ENCODE data around the gene PYROXD2. TPM values are rescaled to one million over a fixed set of nuclear protein-coding genes. Genes with fewer than 3 reads are reported as not detected.

The PYROXD2 gene
- total and polyA plus RNA-seq, 7 experiments from 2014 or later: 5.6 to 37.1 (median 19.8) TPM

DNA sequence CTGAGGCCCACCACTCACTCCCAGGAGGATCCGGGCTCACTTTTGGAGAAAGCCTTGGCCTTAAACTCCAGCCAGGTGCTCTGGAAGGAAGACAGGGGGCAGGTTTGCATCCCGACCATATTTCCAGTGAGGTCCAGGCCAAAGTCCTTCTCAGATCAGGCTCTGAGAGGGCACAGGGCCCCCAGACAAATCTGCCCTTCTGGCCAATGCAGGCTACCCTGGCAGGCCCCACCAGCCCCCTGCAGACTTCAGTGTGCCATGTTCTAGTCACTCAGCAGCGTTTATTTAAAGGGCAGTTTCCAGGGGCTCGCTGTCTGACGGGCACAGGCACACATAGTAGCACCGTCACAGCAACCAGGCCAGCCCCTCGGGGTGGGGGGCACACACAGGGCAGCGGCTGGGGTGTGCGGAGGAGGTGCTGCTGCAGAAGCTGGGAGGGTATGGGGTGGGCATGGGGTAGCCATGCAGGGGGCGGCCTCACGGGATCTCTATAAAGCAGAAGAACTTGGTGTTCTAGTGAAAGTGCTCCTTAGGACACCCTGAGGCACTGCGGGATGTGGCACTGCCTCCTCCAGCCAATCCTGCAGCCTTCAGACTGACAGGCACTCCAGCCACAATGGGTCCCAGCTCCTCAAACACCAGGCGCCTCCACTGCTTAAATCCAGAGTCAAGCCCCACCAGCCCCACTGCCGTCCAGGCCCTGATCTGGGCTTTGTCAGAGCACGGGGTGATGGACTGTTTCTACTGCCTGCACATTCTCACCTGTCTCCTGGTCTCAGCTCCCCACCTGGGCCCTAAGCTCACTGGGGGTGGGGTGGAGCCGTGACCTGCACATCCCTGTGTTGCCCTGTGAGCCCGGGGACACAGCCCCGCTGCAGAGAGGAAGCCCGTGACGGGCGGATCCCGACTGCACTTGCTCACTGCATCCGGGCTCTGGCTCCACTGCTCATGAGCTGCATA lies 9.6 kb upstream of the PYROXD2 start:
- Mint-ChIP-seq H3K36me3 (peaks cover 0 to 17% (median 0%) of the 10 kb centered on the region in 5 donors), H3K27ac (peak overlapping the region in 2 of 9 donors; percentile 25 to 52), H3K4me3 (no peak overlapping the region), H3K27me3 (no peaks in the 10 kb centered on the region), H3K9me3 (no peaks in the 10 kb centered on the region), H3K4me1 (no peaks in the 10 kb centered on the region)
- Histone ChIP-seq H3K4me3 (ENCODE audit: low read length) (no peak overlapping the region), H3K27me3 (ENCODE audit: control insufficient read depth in 2 of 2, insufficient read depth in 2 of 2, low read length in 2 of 2) (no peaks in the 10 kb centered on the region), H3K27ac (ENCODE audit: low read depth, low read length) (no peak overlapping the region), H3K36me3 (ENCODE audit: control insufficient read depth in 2 of 3, insufficient read depth in 3 of 3, low read length in 3 of 3) (peaks cover 0 to 72% (median 4%) of the 10 kb centered on the region in 3 experiments), H3K4me1 (ENCODE audit: control insufficient read depth in 2 of 2, insufficient read depth in 2 of 2, low read length in 2 of 2) (no peaks in the 10 kb centered on the region), H3K9me3 (ENCODE audit: control insufficient read depth in 2 of 3, low read length in 3 of 3) (no peaks in the 10 kb centered on the region)
- no peak for DNase-seq
- ChIA-PET CTCF (interaction anchor here (0.6 to 2.7 kb wide), 3 partner anchors 10 to 1784 kb away, joined by 3 to 22 read pairs (median 7); no protein-coding TSS in a partner anchor), POLR2A (no interaction called here)
- no peak for ATAC-seq
- intact Hi-C loops (cut with micrococcal nuclease): no loop called here

DNA sequence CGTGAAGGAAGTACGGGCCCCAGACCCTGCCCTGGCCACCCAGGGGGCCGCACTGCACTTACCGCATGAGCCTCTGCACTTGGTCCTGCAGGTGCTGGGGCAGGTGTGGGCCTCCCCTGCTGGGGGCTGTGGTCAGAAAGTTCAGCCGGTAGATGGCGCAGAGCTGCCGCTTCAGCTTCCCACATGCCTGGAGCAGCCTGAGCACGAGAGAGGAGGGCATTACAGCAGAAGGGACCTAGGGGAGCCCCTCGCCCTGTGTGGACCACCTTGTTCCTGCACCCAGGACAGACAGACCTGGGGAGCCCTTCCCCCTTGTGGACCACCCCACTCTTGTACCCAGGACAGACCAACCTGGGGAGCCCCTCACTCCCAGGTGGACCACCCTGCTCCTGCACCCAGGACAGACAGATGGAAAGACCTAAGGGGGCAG lies 8.7 kb upstream of the PYROXD2 start:
- CTCF ChIA-PET: no interaction called here
- Histone ChIP-seq H3K4me3 (ENCODE audit: low read length) (no peak overlapping the region), H3K36me3 (ENCODE audit: control insufficient read depth in 2 of 3, insufficient read depth in 3 of 3, low read length in 3 of 3) (peaks cover 0 to 76% (median 7%) of the 10 kb centered on the region in 3 experiments), H3K27me3 (ENCODE audit: control insufficient read depth in 2 of 2, insufficient read depth in 2 of 2, low read length in 2 of 2) (no peaks in the 10 kb centered on the region), H3K27ac (ENCODE audit: low read depth, low read length) (no peak overlapping the region), H3K9me3 (ENCODE audit: control insufficient read depth in 2 of 3, low read length in 3 of 3) (no peaks in the 10 kb centered on the region), H3K4me1 (ENCODE audit: control insufficient read depth in 2 of 2, insufficient read depth in 2 of 2, low read length in 2 of 2) (no peaks in the 10 kb centered on the region)
- Mint-ChIP-seq H3K27ac (no peak overlapping the region), H3K4me3 (no peak overlapping the region), H3K27me3 (no peaks in the 10 kb centered on the region), H3K36me3 (peaks cover 0 to 23% (median 3%) of the 10 kb centered on the region in 5 donors), H3K9me3 (no peaks in the 10 kb centered on the region), H3K4me1 (no peaks in the 10 kb centered on the region)
- intact Hi-C loops (cut with micrococcal nuclease): no loop called here
- no peak for ATAC-seq
- DNase-seq: no peak
- POLR2A ChIA-PET: interaction anchor here (1.0 kb wide), 1 partner anchor 9 kb away, joined by 4 read pairs; the partner anchor contains the start of gene PYROXD2

DNA sequence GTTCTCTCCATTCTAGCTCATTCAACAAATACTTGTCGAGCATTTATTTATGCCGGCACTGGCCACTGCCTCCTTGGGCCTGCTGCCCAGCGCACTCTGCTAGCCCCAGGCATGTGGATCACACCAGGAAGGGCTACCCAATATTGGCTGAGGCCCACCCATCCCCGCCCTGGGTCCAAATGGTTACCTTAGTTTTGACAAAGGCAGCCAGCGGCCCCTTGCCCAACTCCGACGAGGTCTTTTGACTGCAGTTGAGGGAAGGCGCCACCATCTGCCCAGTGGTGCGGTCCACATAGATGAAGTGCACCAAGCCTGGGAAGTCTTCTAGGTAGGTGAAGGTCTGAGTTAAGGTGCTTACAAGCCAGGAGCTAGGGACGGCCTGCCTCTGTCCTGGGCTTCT lies 7.2 kb upstream of the PYROXD2 start:
- Mint-ChIP-seq H3K27ac (no peak overlapping the region), H3K4me1 (no peaks in the 10 kb centered on the region), H3K4me3 (no peak overlapping the region), H3K9me3 (no peaks in the 10 kb centered on the region), H3K36me3 (peaks cover 0 to 18% (median 3%) of the 10 kb centered on the region in 5 donors), H3K27me3 (no peaks in the 10 kb centered on the region)
- Histone ChIP-seq H3K4me3 (ENCODE audit: low read length) (no peak overlapping the region), H3K4me1 (ENCODE audit: control insufficient read depth in 2 of 2, insufficient read depth in 2 of 2, low read length in 2 of 2) (no peaks in the 10 kb centered on the region), H3K9me3 (ENCODE audit: control insufficient read depth in 2 of 3, low read length in 3 of 3) (no peaks in the 10 kb centered on the region), H3K36me3 (ENCODE audit: control insufficient read depth in 2 of 3, insufficient read depth in 3 of 3, low read length in 3 of 3) (peaks cover 0 to 79% (median 7%) of the 10 kb centered on the region in 3 experiments), H3K27ac (ENCODE audit: low read depth, low read length) (no peak overlapping the region), H3K27me3 (ENCODE audit: control insufficient read depth in 2 of 2, insufficient read depth in 2 of 2, low read length in 2 of 2) (no peaks in the 10 kb centered on the region)
- CTCF ChIA-PET: no interaction called here
- ATAC-seq: no peak
- DNase-seq: no peak
- intact Hi-C loops (cut with micrococcal nuclease): no loop called here
- POLR2A ChIA-PET: no interaction called here

DNA sequence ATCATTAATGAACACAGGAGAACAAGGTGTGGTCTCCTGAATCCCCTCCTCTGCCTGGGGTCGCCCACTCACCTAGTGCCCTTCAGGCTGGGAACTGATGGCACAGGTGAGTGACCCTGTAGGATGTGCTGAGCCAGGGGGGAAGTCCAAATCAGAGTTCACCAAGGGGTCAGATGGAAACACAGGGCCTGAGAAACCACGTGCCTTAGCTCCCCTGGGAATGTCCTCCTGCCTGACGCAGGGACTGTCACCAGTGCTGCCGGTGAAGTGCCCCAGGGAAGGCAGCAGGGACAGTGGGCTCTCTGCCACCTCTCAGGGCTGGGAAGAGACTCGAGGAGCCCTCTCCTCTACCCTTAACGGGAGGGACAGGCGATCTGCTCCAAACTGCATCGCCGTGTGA lies 5.8 kb upstream of the PYROXD2 start:
- no peaks in the 10 kb centered on the region for H3K4me1 ChIP-seq (ENCODE audit: control insufficient read depth in 2 of 2, insufficient read depth in 2 of 2, low read length in 2 of 2)
- no peak overlapping the region for H3K27ac ChIP-seq (ENCODE audit: low read depth, low read length)
- ChIA-PET CTCF (no interaction called here), POLR2A (no interaction called here)
- peaks cover 0 to 76% (median 7%) of the 10 kb centered on the region in 3 experiments for H3K36me3 ChIP-seq (ENCODE audit: control insufficient read depth in 2 of 3, insufficient read depth in 3 of 3, low read length in 3 of 3)
- H3K4me3 Mint-ChIP-seq: no peak overlapping the region
- H3K27ac Mint-ChIP-seq: no peak overlapping the region
- DNase-seq (no peak), ATAC-seq (no peak)
- intact Hi-C loops (cut with micrococcal nuclease): no loop called here
- peaks cover 0 to 2% (median 0%) of the 10 kb centered on the region in 7 donors for H3K4me1 Mint-ChIP-seq
- H3K9me3 Mint-ChIP-seq: no peaks in the 10 kb centered on the region
- no peaks in the 10 kb centered on the region for H3K27me3 ChIP-seq (ENCODE audit: control insufficient read depth in 2 of 2, insufficient read depth in 2 of 2, low read length in 2 of 2)
- H3K9me3 ChIP-seq (ENCODE audit: control insufficient read depth in 2 of 3, low read length in 3 of 3): no peaks in the 10 kb centered on the region
- no peaks in the 10 kb centered on the region for H3K27me3 Mint-ChIP-seq
- no peak overlapping the region for H3K4me3 ChIP-seq (ENCODE audit: low read length)
- peaks cover 0 to 18% (median 3%) of the 10 kb centered on the region in 5 donors for H3K36me3 Mint-ChIP-seq

DNA sequence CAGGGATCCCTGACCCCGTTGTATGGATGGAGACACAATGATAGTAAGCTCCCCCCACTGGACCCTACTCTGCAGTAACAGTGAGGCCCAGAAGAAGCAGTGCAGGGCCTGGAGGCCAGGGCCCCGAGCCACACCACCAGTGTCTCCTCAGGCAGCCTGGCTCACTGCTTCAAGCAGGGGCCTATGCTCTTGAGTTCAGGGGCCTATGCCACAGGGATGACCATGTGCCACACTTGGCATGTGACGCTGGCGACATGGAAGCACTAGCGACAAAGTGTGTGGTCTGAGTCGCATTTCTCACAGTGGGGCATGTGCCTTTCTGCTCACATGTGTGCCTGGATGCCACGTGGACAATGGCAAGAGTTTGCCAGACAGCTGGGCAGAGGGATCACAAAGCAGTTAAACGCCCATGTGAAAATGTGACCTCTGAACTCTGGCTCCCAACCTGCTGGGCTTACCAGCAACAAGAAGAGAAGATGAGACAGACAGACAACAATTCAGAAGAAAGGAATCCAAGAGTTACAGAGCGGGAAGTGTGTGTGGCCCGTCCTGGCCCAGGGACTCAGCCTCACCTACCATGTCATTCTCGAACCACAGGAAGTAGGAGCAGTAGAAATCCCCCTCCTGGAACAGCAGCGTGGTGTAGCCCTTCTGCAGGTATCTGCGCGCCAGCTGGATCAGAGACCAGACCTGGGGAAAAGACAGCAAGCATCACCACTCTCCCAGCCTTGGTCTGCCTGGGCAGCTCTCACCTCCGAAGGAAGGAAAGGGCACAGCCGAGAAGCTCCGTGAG lies 4.7 kb upstream of the PYROXD2 start:
- DNase-seq: no peak
- ChIA-PET POLR2A (no interaction called here), CTCF (no interaction called here)
- peaks cover 0 to 6% of the 10 kb centered on the region in 2 donors for H3K4me1 ChIP-seq (ENCODE audit: control insufficient read depth in 2 of 2, insufficient read depth in 2 of 2, low read length in 2 of 2)
- H3K36me3 Mint-ChIP-seq: peaks cover 0 to 18% (median 4%) of the 10 kb centered on the region in 5 donors
- no peak for ATAC-seq
- peak overlapping the region in 2 of 9 donors; percentile 59 to 63 for H3K27ac Mint-ChIP-seq
- no peaks in the 10 kb centered on the region for H3K27me3 ChIP-seq (ENCODE audit: control insufficient read depth in 2 of 2, insufficient read depth in 2 of 2, low read length in 2 of 2)
- intact Hi-C loops (cut with micrococcal nuclease): no loop called here
- no peaks in the 10 kb centered on the region for H3K9me3 ChIP-seq (ENCODE audit: control insufficient read depth in 2 of 3, low read length in 3 of 3)
- no peak overlapping the region for H3K4me3 Mint-ChIP-seq
- peaks cover 0 to 68% (median 7%) of the 10 kb centered on the region in 3 experiments for H3K36me3 ChIP-seq (ENCODE audit: control insufficient read depth in 2 of 3, insufficient read depth in 3 of 3, low read length in 3 of 3)
- no peaks in the 10 kb centered on the region for H3K9me3 Mint-ChIP-seq
- no peak overlapping the region for H3K4me3 ChIP-seq (ENCODE audit: low read length)
- peaks cover 5 to 11% (median 7%) of the 10 kb centered on the region in 7 donors for H3K4me1 Mint-ChIP-seq
- H3K27ac ChIP-seq (ENCODE audit: low read depth, low read length): no peak overlapping the region
- H3K27me3 Mint-ChIP-seq: no peaks in the 10 kb centered on the region

DNA sequence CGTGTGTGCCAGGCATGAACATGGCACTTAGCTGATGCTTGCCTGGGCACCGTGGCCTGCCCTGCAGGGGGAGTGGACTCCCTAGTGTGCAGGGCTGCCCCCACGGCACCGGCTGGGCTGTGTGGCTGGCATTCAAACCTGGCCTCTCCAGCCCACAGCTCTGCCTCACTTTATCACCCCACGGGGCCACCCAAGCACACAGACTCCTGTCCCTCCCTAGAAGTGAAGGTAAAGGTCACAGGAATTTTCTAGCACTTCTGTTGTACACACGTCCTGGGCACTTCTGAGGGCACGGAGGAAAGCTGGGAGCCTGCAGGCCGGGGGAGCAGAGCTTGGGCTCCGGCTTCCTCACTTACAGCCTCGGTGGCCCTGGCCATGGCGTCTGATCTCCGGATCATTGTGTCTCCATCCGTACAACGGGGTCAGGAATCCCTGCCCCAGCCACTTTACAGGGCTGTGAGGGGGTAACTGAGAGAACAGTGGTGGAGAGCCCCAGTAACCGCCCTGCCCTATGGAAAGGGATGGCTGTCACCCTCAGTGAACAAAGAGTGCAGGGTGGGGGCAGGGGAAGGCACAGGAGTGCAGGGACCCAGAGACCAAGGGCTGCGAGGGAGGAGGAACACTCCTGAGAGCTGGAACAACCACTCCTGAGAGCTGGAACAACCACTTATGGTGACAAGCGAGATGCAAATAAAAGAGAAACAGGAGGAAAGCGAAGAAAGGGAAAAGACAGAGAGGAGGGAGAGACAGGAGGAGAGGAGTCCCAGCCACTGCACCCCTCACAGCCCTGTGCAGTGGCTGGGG lies 3.9 kb upstream of the PYROXD2 start:
- no peaks in the 10 kb centered on the region for H3K27me3 Mint-ChIP-seq
- Histone ChIP-seq H3K4me3 (ENCODE audit: low read length) (no peak overlapping the region), H3K9me3 (ENCODE audit: control insufficient read depth in 2 of 3, low read length in 3 of 3) (no peaks in the 10 kb centered on the region), H3K27ac (ENCODE audit: low read depth, low read length) (no peak overlapping the region), H3K36me3 (ENCODE audit: control insufficient read depth in 2 of 3, insufficient read depth in 3 of 3, low read length in 3 of 3) (peaks cover 0 to 60% (median 7%) of the 10 kb centered on the region in 3 experiments), H3K4me1 (ENCODE audit: control insufficient read depth in 2 of 2, insufficient read depth in 2 of 2, low read length in 2 of 2) (peaks cover 0 to 13% of the 10 kb centered on the region in 2 donors), H3K27me3 (ENCODE audit: control insufficient read depth in 2 of 2, insufficient read depth in 2 of 2, low read length in 2 of 2) (no peaks in the 10 kb centered on the region)
- POLR2A ChIA-PET: no interaction called here
- no peak for DNase-seq
- H3K4me1 Mint-ChIP-seq: peaks cover 12 to 18% (median 15%) of the 10 kb centered on the region in 7 donors
- no peaks in the 10 kb centered on the region for H3K9me3 Mint-ChIP-seq
- CTCF ChIA-PET: no interaction called here
- peaks cover 0 to 18% (median 4%) of the 10 kb centered on the region in 5 donors for H3K36me3 Mint-ChIP-seq
- ATAC-seq: no peak
- H3K4me3 Mint-ChIP-seq: no peak overlapping the region
- H3K27ac Mint-ChIP-seq: no peak overlapping the region
- intact Hi-C loops (cut with micrococcal nuclease): no loop called here
